HepG2 (cell line): ENCODE measurements around the gene STOML2. TPM values are rescaled to one million over a fixed set of nuclear protein-coding genes. Genes with fewer than 3 reads are reported as not detected.
A peak's percentile ranks its signal among the peaks of the same experiment; 100 is the strongest.

ENCODE experiments used
- ATF4 ChIP-seq, 2 experiments: fragments of 450-650 bp in 1 of 2; sonication (generic) in 1 of 2; formaldehyde crosslinking; IDR thresholded peaks; 2 replicates each; pipeline versions ENCODE4 v1.5.0 to v1.8.0; 2020 to 2022; ENCODE audit warnings: mild to moderate bottlenecking in 1 of 2, missing genetic modification reagents in 1 of 2
- BCL6 ChIP-seq: IDR thresholded peaks from 2 replicates; pipeline ENCODE4 v1.6.1; 2016; ENCODE audit warnings: missing genetic modification reagents, missing compliant biosample characterization
- FOXP4 ChIP-seq: sonication (generic); formaldehyde crosslinking; IDR thresholded peaks from 2 replicates; pipeline ENCODE4 v1.4.0; 2020; ENCODE audit warnings: missing genetic modification reagents
- GPBP1L1 ChIP-seq: sonication (generic); formaldehyde crosslinking; IDR thresholded peaks from 2 replicates; pipeline ENCODE4 v1.5.0; 2020; ENCODE audit warnings: mild to moderate bottlenecking, missing genetic modification reagents
- GZF1 ChIP-seq: sonication (generic); formaldehyde crosslinking; IDR thresholded peaks from 2 replicates; pipeline ENCODE4 v1.5.1; 2020; ENCODE audit warnings: mild to moderate bottlenecking, missing genetic modification reagents
- NFATC3 ChIP-seq: sonication (generic); formaldehyde crosslinking; IDR thresholded peaks from 2 replicates; pipeline ENCODE4 v1.5.1; 2020; ENCODE audit warnings: mild to moderate bottlenecking, missing genetic modification reagents
- NFIC ChIP-seq: IDR thresholded peaks from 2 replicates; pipeline ENCODE4 v1.6.1; 2012; ENCODE audit warnings: mild to moderate bottlenecking, low read length, inconsistent platforms
- NFYB ChIP-seq: sonication (generic); formaldehyde crosslinking; IDR thresholded peaks from 2 replicates; pipeline ENCODE4 v1.4.0; 2020; ENCODE audit warnings: missing genetic modification reagents
- NR2F2 ChIP-seq: IDR thresholded peaks from 2 replicates; pipeline ENCODE4 v1.6.1; 2012; ENCODE audit warnings: low read depth, inconsistent platforms, borderline replicate concordance
- RAD51 ChIP-seq: fragments of 450-650 bp; IDR thresholded peaks from 2 replicates; pipeline ENCODE4 v1.6.1; 2016; ENCODE audit warnings: borderline replicate concordance
- SRSF1 ChIP-seq: fragments of 200-400 bp; formaldehyde crosslinking; optimal IDR thresholded peaks from 2 replicates; pipeline ENCODE3; 2017; ENCODE audit warnings: mild to moderate bottlenecking, low read depth, low read length, moderate library complexity
- STAT6 ChIP-seq: sonication (generic); formaldehyde crosslinking; IDR thresholded peaks from 2 replicates; pipeline ENCODE4 v1.4.0; 2020; ENCODE audit warnings: missing genetic modification reagents, mild to moderate bottlenecking, borderline replicate concordance
- ZIK1 ChIP-seq: sonication (generic); formaldehyde crosslinking; IDR thresholded peaks from 2 replicates; pipeline ENCODE4 v1.5.0; 2020; ENCODE audit warnings: mild to moderate bottlenecking, low read depth, missing genetic modification reagents, borderline replicate concordance
- ZNF501 ChIP-seq: sonication (generic); formaldehyde crosslinking; IDR thresholded peaks from 2 replicates; pipeline ENCODE4 v1.5.1; 2020; ENCODE audit warnings: mild to moderate bottlenecking, moderate library complexity, missing genetic modification reagents
- ZNF513 ChIP-seq: sonication (generic); formaldehyde crosslinking; conservative IDR thresholded peaks from 2 replicates; pipeline ENCODE4 v1.5.0; 2020; ENCODE audit warnings: missing genetic modification reagents
- ZNF615 ChIP-seq: sonication (generic); formaldehyde crosslinking; IDR thresholded peaks from 2 replicates; pipeline ENCODE4 v1.5.0; 2020; ENCODE audit warnings: mild to moderate bottlenecking, missing genetic modification reagents, borderline replicate concordance
- ZNF766 ChIP-seq: sonication (generic); formaldehyde crosslinking; IDR thresholded peaks from 2 replicates; pipeline ENCODE4 v1.5.0; 2020; ENCODE audit warnings: missing genetic modification reagents, borderline replicate concordance
- polyA plus RNA-seq, 8 experiments: library from polyadenylated mRNA; depleted of rRNA in 3 of 8; stranded (reverse) in 7 of 8; unstranded in 1 of 8; fragments of >200 nt; fragmentation: Illumina TruSeq in 4 of 8; extraction: Trizol in 4 of 8; gene quantifications; 2 replicates each; pipeline versions ENCODE4 v1.2.1 to v1.2.3, GENCODE V29; 2011 to 2016; ENCODE audit warnings: low read depth in 4 of 8, missing spikeins in 1 of 8, mixed read lengths in 1 of 8; ENCODE audit not compliant: insufficient read depth in 1 of 8
- total RNA-seq, 5 experiments: library from RNA; depleted of rRNA; stranded (reverse); fragments of >200 nt; fragmentation: Illumina TruSeq; extraction: Trizol; gene quantifications; 2 replicates each; pipeline ENCODE4 v1.2.3, GENCODE V29; 2016; ENCODE audit warnings: low read depth in 1 of 5
- TF ChIP-seq, protein P1 (sequence below): sonication (generic); formaldehyde crosslinking; IDR thresholded peaks from 2 replicates; pipeline ENCODE4 v1.4.0; 2020; ENCODE audit warnings: missing genetic modification reagents

The STOML2 gene
- total and polyA plus RNA-seq, 2 of the 13 experiments (the other 11 are each of a cell fraction or from before 2014, with no cell fraction given) = 245 to 250 TPM

- TF ChIP-seq STAT6 = no peak
- TF ChIP-seq ZIK1 (CRISPR knock-in tag) = peak; percentile 64; the same call in 1 of the 2 replicates
- no peak for TF ChIP-seq SRSF1
- TF ChIP-seq ZNF513 = no peak
- peak; percentile 98 for TF ChIP-seq NFYB
- no peak for TF ChIP-seq GPBP1L1 (CRISPR knock-in tag)
- TF ChIP-seq ATF4 (CRISPR knock-in tag; IDR thresholded peaks at IDR 0.05) = no peak
- TF ChIP-seq NFATC3 (CRISPR knock-in tag) = no peak
- no peak for TF ChIP-seq RAD51
- no peak for TF ChIP-seq NR2F2
- TF ChIP-seq ZNF766 (CRISPR knock-in tag) = peak; percentile 36; the same call in 1 of the 2 replicates
- no peak for TF ChIP-seq FOXP4 (CRISPR knock-in tag)
- TF ChIP-seq ZNF501 (CRISPR knock-in tag) = no peak; the same call in 1 of the 2 replicates
- TF ChIP-seq BCL6 = 0 out of 2 replicates have a peak, but pooled peaks have one; percentile 15
- no peak for TF ChIP-seq GZF1
- no peak for TF ChIP-seq ZNF615 (CRISPR knock-in tag)
- TF ChIP-seq NFIC = no peak
- TF ChIP-seq, protein P1, sequence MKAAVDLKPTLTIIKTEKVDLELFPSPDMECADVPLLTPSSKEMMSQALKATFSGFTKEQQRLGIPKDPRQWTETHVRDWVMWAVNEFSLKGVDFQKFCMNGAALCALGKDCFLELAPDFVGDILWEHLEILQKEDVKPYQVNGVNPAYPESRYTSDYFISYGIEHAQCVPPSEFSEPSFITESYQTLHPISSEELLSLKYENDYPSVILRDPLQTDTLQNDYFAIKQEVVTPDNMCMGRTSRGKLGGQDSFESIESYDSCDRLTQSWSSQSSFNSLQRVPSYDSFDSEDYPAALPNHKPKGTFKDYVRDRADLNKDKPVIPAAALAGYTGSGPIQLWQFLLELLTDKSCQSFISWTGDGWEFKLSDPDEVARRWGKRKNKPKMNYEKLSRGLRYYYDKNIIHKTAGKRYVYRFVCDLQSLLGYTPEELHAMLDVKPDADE (CRISPR knock-in tag) = no peak
These were observed 30.3 kb downstream of the STOML2 start, which contains the start of gene VCP (continued) for GRCh38 chr9:35072461-35073278.
